NCI-H1417 (cell line): ENCODE results near the gene RHOT2.
"Not testable (repeated sequence)": the region's sequence is repeated elsewhere in the genome, so short reads cannot be mapped to it uniquely, and the experiment has no call there.

Experiments
- DNase-seq, 3 experiments: peaks; one replicate each; lab custom pipeline; 2025; lab: John Stamatoyannopoulos, UW

RHOT2 gene

DNA sequence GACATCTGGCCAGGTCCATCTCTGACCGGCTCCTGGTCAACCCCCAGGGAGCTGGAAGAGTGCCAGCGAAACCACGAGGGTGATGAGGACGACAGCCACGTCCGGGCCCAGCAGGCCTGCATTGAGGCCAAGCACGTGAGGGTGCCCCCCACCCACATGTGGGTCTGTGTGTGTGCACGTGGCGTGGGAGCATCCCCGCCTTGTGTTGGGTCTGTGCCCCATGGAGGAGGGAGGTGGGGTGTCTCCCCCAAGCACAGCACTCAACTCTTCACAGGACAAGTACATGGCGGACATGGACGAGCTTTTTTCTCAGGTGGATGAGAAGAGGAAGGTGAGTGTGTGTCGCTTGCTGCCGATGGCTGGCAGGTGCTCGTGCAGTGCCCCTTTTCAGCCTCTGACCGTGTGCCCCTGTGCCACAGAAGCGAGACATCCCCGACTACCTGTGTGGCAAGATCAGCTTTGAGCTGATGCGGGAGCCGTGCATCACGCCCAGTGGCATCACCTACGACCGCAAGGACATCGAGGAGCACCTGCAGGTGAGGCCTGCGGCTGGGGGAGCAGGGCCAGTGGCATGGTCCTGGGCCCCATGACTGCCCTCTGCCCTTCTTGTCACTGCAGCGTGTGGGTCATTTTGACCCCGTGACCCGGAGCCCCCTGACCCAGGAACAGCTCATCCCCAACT, 14.0 kb downstream of the RHOT2 start:
- no peak for DNase-seq

DNA sequence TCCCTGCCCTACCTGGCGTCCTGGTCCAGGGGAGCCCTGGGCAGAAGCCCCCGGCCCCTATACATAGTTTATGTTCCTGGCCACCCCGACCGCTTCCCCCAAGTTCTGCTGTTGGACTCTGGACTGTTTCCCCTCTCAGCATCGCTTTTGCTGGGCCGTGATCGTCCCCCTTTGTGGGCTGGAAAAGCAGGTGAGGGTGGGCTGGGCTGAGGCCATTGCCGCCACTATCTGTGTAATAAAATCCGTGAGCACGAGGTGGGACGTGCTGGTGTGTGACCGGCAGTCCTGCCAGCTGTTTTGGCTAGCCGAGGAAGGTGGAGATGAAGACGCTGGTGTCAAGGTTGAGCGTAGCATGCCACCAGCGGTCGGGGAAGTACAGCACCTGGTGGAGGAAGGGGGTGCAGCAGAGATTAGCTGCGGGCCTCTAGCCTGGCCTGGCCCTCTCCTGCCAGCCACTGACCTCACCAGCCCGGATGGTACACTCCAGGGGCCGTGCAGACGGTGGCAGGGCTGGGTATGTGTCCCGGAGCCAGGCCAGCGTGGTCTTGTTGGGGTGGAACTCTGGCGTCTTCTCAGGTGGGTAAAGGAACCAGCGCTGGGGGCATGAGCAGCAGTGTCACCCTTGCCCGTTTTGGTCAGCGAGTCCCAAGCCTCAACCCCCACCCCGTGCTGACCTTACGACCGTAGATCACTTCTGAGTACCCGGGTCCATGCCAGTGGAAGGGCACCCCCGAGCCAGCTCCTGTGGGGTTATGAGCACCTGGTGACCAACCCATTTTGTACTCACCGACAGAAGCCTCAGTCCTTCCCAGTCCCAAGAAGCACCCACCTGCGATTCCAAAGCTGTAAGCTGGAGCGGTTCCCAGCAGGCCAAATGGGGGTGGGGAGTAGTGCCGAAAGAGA, 14.8 kb downstream of the RHOT2 start:
- DNase-seq, result no peak

DNA sequence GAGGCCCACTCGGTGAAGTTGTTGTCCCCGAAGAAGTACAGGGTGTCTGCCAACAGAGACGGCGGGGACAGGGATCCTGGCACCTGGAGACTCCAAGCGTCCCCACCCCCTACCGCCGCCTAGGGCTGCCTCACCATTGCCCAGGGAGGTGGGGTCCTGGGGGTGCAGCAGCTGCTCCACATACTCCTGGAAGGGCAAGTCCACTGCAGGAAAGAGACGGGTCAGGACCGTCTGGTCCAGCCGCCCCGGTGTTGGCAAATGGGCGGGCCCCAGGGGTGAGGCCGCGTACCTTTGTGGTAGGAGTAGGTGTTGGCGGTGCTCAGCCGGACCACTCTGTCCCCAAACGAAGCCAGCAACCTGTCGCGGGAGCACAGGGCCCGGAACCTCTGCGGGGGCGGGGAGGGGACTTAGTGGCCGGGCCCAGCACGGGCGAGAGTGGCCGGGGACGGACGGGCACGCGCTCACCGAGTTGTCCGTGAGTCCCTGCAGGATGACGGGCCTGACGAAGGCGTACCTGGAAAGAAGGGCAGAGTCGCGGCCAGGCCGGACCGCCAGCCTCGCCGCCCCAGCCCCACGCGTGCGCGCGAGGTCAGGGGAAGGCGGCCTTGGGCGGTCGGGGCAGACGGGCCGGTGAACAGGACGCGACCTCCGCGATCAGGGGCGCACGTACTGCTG, 15.6 kb downstream of the RHOT2 start:
- DNase-seq, result no peak

DNA sequence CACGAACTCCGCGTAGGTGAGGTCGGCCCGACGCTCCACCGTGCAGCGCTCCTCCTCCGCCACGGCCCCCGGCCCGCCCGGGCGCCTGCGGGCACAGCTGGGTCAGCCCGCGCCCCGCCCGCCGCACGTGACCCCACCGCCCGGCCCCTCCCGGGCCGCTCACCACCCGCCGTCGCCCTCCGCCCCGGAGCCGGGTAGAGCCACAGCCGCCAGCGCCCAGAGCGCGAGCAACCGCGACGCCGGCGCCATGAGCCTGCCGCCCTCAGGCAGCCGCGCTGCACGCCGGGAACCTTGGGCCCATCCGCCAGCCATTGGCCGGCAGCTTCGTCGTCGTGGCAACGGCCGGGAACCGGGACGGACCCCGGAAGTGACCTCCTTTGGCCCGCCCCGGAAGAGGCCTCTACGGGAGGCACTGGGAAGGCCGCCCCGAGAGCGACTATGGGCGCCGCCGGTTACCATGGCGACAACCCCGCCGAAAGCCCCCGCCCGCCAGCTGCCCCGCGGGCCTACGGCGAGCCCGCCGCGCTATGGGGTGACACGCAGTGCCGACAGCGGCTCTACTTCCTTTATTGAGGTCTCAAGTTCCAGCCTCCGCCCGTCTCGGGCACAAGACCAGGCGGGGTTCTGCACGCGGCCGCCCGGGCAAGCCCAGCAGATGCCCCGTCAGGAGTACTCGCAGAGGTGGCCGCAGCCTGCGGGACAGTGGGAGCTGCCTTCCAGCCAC, 16.3 kb downstream of the RHOT2 start, which contains the start of gene JMJD8:
JMJD8 (minus strand) TSS at position 264 of the 724 bp plus-strand sequence; CDS start at position 249, 15 bp downstream.
- DNase-seq, result peak; percentile 95 to 99 (median 97)

DNA sequence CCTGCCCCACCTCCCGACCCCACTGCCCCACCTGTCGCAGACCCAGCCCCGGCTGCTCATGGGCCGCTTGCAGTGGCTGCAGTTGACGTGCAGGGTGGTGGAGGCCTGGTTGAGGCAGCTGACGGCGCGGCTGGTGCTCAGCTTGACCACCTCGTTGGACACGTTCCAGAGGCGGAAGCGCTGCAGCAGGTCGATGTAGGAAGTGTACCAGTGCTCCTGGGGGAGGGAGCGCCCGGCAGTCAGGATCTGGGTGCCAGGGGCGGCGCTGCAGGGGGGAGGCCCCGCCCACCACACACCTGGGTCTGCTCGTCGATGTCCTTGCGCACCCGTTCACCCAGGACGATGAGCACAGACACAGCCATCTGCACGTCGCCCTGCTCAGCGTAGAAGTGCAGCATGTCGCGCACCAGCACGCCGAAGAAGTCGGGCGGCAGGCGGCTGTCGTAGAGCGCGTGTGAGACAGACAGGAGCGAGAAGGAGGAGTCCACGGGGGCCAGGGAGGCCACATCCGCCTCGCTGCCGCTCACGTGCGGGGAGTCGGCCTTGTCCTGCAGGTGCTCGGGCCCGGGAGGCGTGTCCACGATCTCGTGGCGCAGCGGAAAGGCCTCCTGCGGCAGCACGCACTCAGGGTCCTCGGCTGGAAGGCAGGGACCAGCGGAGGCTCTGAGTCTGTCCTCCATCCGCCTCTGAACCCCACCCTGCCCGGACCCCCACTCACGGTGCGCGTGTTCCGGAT, 17.2 kb downstream of the RHOT2 start:
- DNase-seq, result peak; percentile 83 to 93 (median 91)

DNA sequence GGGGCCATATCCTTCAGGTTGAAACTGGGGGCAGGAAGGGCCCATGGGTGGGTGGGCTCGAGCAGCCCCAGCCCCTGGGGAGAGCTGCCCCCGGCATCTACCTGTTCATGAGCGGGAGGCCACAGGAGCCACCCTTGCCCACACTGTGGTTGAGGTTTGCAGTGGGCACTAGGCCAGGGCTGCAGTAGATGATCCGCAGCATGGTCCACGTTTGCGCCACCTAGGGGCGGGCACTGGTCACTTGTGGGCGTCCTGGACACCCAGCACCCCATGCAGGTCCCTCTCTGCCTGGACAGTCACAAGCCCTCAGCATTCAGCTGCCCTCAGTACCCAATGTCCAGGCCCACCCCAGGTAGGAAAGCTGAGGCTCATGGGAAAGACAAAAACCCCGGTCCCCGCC, 18.0 kb downstream of the RHOT2 start:
- peak; percentile 40 to 65 (median 54) for DNase-seq

DNA sequence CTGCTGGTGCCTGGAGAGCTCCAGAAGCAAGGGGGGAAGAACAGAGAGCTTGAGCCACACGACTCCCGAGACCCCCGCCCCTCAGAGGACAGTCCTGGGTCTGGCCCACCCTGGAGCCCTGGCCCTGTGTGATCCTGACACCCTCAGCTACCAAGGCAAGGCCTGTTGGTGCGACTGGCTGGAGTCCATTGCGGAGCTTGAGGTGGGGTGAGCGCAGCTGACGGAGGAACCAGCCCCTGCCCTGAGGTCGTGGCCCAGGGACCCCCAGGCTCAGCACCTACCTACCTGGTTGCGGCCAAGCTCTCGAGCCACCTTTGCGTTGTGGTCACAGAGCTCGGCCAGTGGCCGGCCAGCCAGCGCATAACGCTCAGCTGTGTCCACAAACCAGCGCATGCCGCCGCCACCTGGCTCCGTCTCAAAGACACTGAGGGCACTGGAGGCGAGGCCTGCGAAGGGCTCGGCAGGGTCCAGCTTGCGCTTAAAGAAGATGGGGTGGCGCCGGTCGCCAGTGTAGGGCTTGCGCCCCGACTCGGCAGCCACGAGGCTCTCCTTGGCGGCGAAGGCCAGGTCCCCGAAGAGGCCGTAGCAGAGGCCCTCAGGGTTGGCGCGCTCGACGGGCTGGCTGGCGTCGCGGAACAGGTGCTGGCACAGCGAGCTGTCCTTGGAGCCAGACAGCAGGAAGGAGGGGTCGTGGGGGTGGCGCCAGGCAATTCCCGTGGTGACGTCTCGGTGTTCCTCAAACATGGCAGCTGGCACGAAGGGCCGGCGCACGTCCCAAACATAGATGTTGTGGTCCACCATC, 18.7 kb downstream of the RHOT2 start:
- no peak for DNase-seq

DNA sequence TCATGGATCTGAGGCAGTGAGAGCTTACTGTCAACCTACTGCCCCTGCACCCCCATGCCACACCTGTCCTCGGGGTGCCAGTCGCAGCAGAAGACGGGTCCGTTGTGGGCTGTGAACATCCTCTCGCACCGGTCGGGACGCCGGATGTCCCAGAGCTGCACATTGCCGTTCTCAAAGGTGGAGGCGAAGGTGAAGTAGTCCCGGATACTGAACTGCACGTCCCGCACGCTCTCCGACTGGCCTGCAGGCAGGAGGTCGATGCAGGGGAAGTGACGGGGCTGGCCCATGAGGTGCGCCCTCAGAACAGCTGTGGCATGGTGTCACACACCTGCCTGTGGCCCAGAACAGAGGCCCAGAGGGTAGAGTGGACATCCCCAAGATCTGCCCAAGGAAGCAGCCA, 19.6 kb downstream of the RHOT2 start:
- no peak for DNase-seq

DNA sequence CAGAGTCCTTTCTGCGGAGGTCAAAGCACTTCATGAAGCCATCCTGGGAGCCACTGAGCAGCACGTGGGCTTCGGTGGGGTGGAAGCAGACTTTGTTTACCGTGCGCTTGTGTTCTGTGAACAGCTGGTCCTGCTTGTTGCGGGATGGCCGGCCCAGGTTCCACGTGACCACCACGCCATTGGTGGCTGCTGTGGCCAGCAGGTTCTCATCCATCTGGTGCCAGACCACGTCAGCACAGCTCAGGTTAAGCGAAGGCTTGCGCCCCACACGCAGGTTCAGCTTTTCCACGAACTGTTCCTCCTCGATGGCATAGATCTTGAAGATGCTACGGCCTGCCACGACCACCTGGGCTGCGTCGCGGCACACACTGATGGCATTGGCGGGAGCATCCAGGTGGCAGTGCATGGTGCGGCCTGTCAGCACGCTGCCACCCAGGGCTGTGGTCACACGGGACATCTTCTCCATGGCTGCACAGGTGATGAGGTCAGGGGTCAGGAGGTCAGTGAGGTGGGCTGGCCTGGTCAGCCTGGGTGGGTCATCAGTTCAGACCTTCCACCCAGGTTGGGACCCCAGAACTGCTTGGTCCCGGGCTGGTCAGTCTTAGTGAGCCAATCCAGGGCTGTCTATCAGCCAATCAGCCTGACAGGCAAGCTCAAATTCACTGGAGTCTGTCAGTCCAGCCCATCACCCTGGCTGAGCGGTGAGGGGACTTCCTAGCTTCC, 21.4 kb downstream of the RHOT2 start:
- DNase-seq, result no peak

DNA sequence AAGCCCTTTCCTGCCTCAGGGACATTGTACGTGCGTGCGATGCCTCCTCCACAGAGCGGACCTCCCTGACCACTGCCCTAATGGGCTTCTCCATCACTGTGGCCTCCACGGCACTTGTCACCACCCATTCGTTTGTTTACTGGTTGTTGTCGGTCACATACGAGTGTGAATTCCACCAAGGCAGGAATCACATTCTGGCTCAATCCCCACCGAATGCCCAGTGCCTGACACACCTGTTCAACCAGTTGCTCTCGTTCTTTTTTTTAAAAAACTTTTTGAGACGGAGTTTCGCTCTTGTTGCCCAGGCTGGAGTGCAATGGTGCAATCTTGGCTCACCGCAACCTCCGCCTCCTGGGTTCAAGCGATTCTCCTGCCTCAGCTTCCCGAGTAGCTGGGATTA, 23.3 kb downstream of the RHOT2 start:
- not testable (repeated sequence) for DNase-seq

DNA sequence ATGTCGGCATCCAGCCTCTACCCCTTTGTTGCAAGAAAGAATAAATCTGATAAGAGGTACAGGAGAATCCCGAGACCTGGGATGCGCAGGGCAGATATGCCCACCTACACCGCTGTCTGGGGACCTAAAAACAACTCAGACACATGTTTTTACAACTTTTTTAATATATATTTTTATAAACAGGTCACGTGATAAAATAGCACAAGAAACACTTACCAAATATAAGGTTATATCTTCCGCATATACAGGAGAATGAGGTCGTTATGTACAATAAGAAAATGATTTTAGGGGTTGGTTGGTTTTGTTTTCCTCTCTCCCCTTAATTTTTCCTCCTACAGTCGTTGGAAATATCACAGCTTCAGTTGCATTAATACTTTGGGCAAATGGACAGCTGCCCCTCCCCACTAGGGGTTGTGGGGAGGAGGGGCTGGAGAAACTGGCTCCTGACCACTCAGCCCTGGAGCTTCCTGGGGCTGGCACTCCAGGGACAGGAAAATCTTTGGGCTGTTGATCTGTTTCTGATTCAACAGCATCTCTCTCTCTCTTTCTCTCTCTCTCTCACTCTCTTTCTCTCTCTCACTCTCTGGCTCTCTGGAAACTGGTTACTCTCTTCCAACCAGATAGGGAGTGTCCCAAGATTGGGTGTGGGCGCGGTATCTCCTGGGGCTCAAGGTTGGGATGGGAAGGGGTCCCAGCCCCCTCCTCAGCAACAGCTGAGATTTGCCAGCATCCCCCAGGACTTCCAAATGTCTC, 24.6 kb downstream of the RHOT2 start:
- DNase-seq, result no peak

DNA sequence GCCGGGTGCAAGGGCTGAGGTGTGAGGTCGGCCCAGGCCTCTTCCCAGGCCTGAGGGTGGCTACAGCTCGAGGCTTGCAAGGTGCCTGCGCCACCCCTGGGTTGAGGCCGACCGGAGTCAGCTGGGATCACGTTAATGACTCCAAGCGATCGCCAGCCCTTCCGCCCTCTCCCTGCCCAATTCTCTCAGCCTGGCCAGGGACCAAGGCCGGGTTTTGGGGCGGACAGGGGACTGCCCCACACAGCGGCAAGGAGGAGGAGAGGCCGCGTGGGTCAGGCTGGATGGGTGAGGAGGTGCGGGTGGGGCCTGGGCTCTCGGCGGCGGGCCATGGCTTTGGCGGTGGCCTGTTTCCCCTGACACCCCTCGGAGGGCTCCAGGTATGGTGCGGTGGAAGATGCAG, 25.4 kb downstream of the RHOT2 start:
- DNase-seq, result no peak

DNA sequence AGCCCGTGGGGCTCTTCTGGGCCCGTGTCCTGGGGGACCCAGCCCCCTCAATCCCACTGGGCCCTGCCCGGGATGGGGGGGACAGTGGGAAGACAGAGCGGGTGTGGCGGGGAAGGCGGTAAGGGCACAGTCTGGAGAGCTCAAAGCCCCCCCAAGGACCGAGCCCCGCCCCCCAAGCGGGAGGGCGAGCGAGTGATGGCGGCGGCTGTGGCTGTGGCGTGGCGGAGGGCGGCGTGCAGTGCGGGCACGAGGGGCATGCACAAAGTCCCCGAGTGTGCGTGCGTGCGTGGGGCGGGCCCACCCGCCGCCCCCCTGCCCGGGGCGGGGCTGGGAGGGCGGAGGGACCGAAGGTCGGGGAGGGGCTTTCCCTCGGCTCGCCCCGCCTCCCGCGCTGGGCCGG, 25.8 kb downstream of the RHOT2 start:
- DNase-seq, result no peak

DNA sequence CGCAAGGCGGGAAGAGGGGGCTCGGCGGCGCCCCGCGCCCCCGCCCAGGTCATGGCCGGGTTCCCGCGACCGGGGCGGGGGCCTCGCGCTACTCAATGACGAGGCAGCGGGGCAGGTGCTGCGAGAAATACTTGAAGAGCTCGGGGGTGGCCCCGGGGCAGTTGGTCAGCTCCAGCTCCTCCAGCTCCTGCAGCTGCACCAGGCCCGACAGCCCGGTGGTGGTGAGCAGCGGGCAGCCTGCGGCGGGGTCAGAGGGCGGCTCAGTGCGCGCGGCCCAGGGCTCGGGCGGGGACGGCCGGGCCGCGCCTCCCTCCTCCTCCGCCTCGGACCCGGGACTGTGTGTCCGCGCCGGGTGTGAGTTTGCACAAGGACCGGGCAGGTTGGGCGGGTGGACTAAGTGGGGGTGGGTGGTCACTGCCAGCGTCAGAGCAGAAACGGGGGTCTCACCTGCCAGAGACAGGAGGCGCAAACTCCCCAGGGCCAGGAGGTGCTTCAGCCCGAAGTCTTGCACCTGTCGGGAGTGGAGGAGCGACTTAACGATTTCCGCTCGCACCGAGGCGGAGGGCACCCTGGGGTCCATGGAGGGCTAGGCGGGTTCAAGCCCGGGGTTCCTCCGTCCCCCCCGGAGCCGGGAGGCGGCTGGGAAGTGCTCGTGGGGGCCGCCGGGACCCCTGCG, 26.4 kb downstream of the RHOT2 start:
- DNase-seq, result peak in 2 of 3 experiments; percentile 55 to 59

DNA sequence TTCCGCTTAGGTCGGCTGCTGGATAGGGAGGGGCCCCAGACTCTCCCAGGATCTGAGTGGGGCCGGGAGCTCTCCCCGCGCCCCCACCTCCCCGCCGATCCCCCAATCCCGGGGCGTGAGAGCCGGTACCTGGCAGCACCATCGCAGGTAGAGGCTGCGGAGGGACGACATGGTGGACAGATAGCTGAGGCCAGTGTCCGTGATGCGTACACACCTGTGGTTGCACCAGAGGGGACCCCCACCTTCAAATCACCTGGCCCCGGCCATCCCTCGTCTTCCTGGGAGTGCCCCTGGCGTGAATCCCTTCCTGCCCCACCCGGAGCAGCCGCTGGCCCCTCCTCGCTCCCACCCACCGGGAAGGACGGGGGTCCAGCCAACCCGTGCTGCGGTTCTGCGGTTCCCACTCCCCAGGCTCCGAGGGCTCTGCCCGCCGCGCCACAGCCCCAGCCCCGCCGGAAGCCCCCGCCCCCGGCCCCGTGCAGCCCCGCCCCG, 27.0 kb downstream of the RHOT2 start:
- DNase-seq, result no peak

DNA sequence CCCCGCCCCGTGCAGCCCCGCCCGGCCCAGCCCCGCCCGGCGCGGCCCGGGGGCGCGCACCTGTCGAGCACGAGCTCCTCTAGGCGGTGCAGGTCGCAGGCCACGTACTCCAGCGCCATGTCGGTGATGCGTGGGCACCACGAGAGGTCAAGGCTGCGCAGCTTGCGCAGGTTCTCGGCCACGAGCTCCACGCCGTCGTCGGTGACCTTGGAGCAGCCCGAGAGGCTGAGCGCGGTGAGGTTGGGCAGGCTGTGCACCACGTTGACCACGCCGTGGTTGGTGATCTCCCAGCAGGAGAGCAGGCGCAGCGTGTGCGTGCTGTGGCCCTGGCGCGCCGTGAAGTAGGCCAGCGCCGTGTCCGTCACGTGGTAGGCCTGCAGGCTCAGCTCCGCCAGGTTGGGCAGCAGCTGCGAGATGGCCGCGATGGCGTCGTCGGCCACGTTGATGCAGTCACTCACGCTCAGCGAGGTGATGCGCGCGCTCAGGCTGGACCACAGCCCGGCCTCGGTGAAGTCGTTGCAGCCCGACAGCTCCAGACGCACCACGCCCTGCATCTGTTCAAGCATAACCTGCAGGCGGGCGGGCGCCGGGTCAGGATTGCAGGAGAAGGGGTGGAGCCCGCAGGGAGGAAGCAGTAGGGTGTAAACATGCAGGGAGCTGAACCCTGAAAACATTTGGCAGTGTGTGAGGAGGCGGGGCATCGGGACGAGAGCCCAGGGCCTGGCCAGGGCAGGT, 27.6 kb downstream of the RHOT2 start:
- peak; percentile 86 to 96 (median 94) for DNase-seq

DNA sequence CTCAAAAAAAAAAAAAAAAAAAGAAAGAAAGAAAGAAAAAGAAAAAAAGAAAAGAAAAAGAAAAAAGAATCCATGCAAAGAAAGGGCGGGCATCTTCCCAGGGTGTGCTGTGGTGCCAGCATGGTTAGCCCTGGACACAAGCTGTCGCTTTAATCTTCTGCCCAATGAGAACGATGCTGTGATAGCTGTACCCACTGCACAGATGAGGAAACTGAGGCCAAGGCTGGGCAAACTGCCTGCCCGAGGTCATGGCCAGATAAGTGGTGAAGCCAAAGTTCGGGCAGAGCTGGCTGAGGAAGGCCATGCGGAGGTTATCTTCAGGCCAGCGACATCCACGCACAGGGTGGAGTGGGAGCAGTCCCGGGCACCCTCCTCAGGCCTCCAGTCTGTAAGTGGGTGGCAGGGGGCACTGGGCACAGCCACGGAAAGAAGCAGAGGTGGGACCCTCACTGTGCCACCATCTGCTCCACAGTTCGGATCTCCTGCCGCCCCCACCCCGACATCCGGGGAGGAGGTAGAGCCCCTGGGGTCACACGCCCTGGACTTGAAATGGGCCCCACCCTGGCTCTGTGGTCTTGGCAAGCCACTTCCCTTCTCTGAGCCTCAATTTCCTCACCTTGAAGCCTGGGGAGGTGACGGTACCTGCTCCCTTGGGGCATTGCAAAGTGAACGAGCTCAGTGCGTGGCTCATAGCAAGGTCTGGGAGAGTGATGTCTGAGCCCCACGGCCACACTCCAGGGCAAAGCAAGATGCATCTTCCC, 31.2 kb downstream of the RHOT2 start:
- DNase-seq, result no peak
